A549 (cell line): ENCODE data around the gene BCAS4. TPM values are rescaled to one million over a fixed set of nuclear protein-coding genes. Genes with fewer than 3 reads are reported as not detected.
A peak's percentile ranks its signal among the peaks of the same experiment; 100 is the strongest.

Source experiments
- BCL3 ChIP-seq: fragments of >200 bp; sonication (Bioruptor Twin); formaldehyde crosslinking; IDR thresholded peaks from 3 replicates; pipeline ENCODE4 v1.6.1; 2016
- BHLHE40 ChIP-seq: IDR thresholded peaks from 2 replicates; pipeline ENCODE4 v1.6.1; 2012; ENCODE audit warnings: low read depth, low read length, inconsistent platforms
- CHD2 ChIP-seq: fragments of 150-350 bp; IDR thresholded peaks from 2 replicates; pipeline ENCODE4 v1.6.1; 2014; ENCODE audit warnings: low read length; ENCODE audit not compliant: partially characterized antibody
- E2F6 ChIP-seq: IDR thresholded peaks from 2 replicates; pipeline ENCODE4 v1.6.1; 2012; ENCODE audit warnings: low read depth, borderline replicate concordance
- EHF ChIP-seq: fragments of 250-450 bp; sonication (Bioruptor Pico); IDR thresholded peaks from 2 replicates; pipeline ENCODE4 v1.5.0; 2020; ENCODE audit warnings: mild to moderate bottlenecking
- EHMT2 ChIP-seq: fragments of 200-600 bp; sonication (generic); IDR thresholded peaks from 2 replicates; pipeline ENCODE4 v1.6.1; 2016; ENCODE audit warnings: antibody characterized with exemption, low read depth, mild to moderate bottlenecking, moderate library complexity
- ELK1 ChIP-seq: fragments of 150-350 bp; IDR thresholded peaks from 2 replicates; pipeline ENCODE4 v1.6.1; 2014; ENCODE audit warnings: low read depth, mild to moderate bottlenecking, low read length
- EP300 ChIP-seq, 2 experiments: fragments of >200 bp; sonication (Bioruptor Twin); formaldehyde crosslinking; IDR thresholded peaks; 2 replicates in 1 of 2; 3 replicates in 1 of 2; pipeline ENCODE4 v1.6.1; 2016 to 2017
- FOXS1 ChIP-seq: fragments of 250-450 bp; sonication (Bioruptor Pico); IDR thresholded peaks from 2 replicates; pipeline ENCODE4 v1.5.0; 2020; ENCODE audit warnings: mild to moderate bottlenecking, moderate library complexity
- GATA3 ChIP-seq: IDR thresholded peaks from 2 replicates; pipeline ENCODE4 v1.6.1; 2012; ENCODE audit warnings: borderline replicate concordance
- HDAC2 ChIP-seq: fragments of 200-600 bp; sonication (generic); IDR thresholded peaks from 2 replicates; pipeline ENCODE4 v1.6.1; 2016
- HES2 ChIP-seq: fragments of >200 bp; sonication (Bioruptor Twin); formaldehyde crosslinking; IDR thresholded peaks from 2 replicates; pipeline ENCODE4 v1.6.1; 2016
- HEYL ChIP-seq: fragments of 250-450 bp; sonication (Bioruptor Pico); IDR thresholded peaks from 2 replicates; pipeline ENCODE4 v1.8.0; 2021; ENCODE audit warnings: mild to moderate bottlenecking, moderate library complexity
- HOXA7 ChIP-seq: fragments of 250-450 bp; sonication (Bioruptor Pico); IDR thresholded peaks from 2 replicates; pipeline ENCODE4 v1.5.0; 2020; ENCODE audit warnings: mild to moderate bottlenecking, moderate library complexity
- HOXB13 ChIP-seq: fragments of 250-450 bp; sonication (Bioruptor Pico); IDR thresholded peaks from 2 replicates; pipeline ENCODE4 v1.5.0; 2020; ENCODE audit warnings: low read depth, mild to moderate bottlenecking, moderate library complexity
- JUNB ChIP-seq: fragments of >200 bp; sonication (Bioruptor Twin); formaldehyde crosslinking; IDR thresholded peaks from 2 replicates; pipeline ENCODE4 v1.6.1; 2016
- KDM1A ChIP-seq: fragments of 200-600 bp; sonication (generic); IDR thresholded peaks from 2 replicates; pipeline ENCODE4 v1.6.1; 2016; ENCODE audit warnings: low read depth, mild to moderate bottlenecking
- KDM5A ChIP-seq: fragments of 200-600 bp; sonication (generic); IDR thresholded peaks from 2 replicates; pipeline ENCODE4 v1.6.1; 2016; ENCODE audit warnings: antibody characterized with exemption, mild to moderate bottlenecking
- MAX ChIP-seq: IDR thresholded peaks from 2 replicates; pipeline ENCODE4 v1.6.1; 2012
- MAZ ChIP-seq: fragments of 150-350 bp; IDR thresholded peaks from 2 replicates; pipeline ENCODE4 v1.6.1; 2014; ENCODE audit warnings: antibody characterized with exemption, low read depth, low read length, borderline replicate concordance
- MYC ChIP-seq: IDR thresholded peaks from 2 replicates; pipeline ENCODE4 v1.6.1; 2012; ENCODE audit warnings: mild to moderate bottlenecking, inconsistent platforms, low read length, improper control_type of control experiment, borderline replicate concordance
- NPAS2 ChIP-seq: fragments of 250-450 bp; sonication (Bioruptor Pico); IDR thresholded peaks from 2 replicates; pipeline ENCODE4 v1.8.0; 2022; ENCODE audit warnings: mild to moderate bottlenecking, moderate library complexity, borderline replicate concordance
- NR3C1 ChIP-seq: fragments of >200 bp; sonication (Bioruptor Twin); formaldehyde crosslinking; IDR thresholded peaks from 3 replicates; pipeline ENCODE4 v1.6.1; 2017
- POLR2A ChIP-seq: IDR thresholded peaks from 2 replicates; pipeline ENCODE4 v1.6.1; 2012; ENCODE audit warnings: mild to moderate bottlenecking, low read length
- RFX5 ChIP-seq: fragments of 450-650 bp; IDR thresholded peaks from 2 replicates; pipeline ENCODE4 v1.7.1; 2014; ENCODE audit warnings: antibody characterized with exemption, mild to moderate bottlenecking, moderate library complexity
- SREBF2 ChIP-seq: fragments of 450-650 bp; IDR thresholded peaks from 2 replicates; pipeline ENCODE4 v1.6.1; 2014; ENCODE audit warnings: mild to moderate bottlenecking, moderate library complexity
- TFCP2L1 ChIP-seq: fragments of 250-450 bp; sonication (Bioruptor Pico); IDR thresholded peaks from 2 replicates; pipeline ENCODE4 v1.5.0; 2021; ENCODE audit warnings: mild to moderate bottlenecking
- ZC3H11A ChIP-seq: fragments of 450-650 bp; IDR thresholded peaks from 2 replicates; pipeline ENCODE4 v1.6.1; 2014; ENCODE audit warnings: antibody characterized with exemption, mild to moderate bottlenecking
- ZFP36 ChIP-seq: fragments of 450-650 bp; IDR thresholded peaks from 2 replicates; pipeline ENCODE4 v1.6.1; 2014; ENCODE audit warnings: borderline replicate concordance; ENCODE audit not compliant: partially characterized antibody
- polyA plus RNA-seq, 4 experiments: library from polyadenylated mRNA; depleted of rRNA in 3 of 4; stranded (reverse); fragments of >200 nt; fragmentation: RNase III in 1 of 4; extraction: RNeasy Plus Mini Kit Qiagen cat#74134 plus additional on column Dnase treatment in 1 of 4; gene quantifications; 2 replicates in 3 of 4; 3 replicates in 1 of 4; pipeline ENCODE4 v1.2.3, GENCODE V29; 2011 to 2017

The BCAS4 gene
- polyA plus RNA-seq, 2 of the 4 experiments (the other 2 are of a cell fraction): 16.9 to 48.4 TPM

GRCh38 chr20:50762435-50763220 is 32.2 kb upstream of the BCAS4 start (continued):
- peak; percentile 79 for TF ChIP-seq GATA3
- peak; percentile 75; the same call in 1 of the 2 replicates for TF ChIP-seq HOXA7 (CRISPR knock-in tag)
- TF ChIP-seq SREBF2: no peak
- no peak for TF ChIP-seq NR3C1
- TF ChIP-seq E2F6: 0 out of 2 replicates have a peak, but pooled peaks have one; percentile 53
- 0 out of 2 replicates have a peak, but pooled peaks have one; percentile 69 for TF ChIP-seq EHF (CRISPR knock-in tag)
- no peak for TF ChIP-seq HEYL (CRISPR knock-in tag)
- no peak for TF ChIP-seq HDAC2
- no peak for TF ChIP-seq ELK1
- no peak; the same call in 2 of the 3 replicates for TF ChIP-seq BCL3
- TF ChIP-seq RFX5: no peak
- TF ChIP-seq CHD2: no peak
- TF ChIP-seq ZFP36: no peak
- 0 out of 2 replicates have a peak, but pooled peaks have one; percentile 1 for TF ChIP-seq NPAS2 (CRISPR knock-in tag)
- TF ChIP-seq EHMT2: no peak
- TF ChIP-seq FOXS1: 0 out of 2 replicates have a peak, but pooled peaks have one; percentile 38
- TF ChIP-seq HOXB13 (CRISPR knock-in tag): peak; percentile 73; the same call in 1 of the 2 replicates
- TF ChIP-seq MYC: no peak
- no peak for TF ChIP-seq KDM1A
- TF ChIP-seq EP300 (IDR thresholded peaks at IDR 0.05): peak; percentile 40 to 85; a peak in 3 of 5 replicates
- no peak for TF ChIP-seq BHLHE40
- no peak for TF ChIP-seq MAZ
- TF ChIP-seq HES2: no peak
- TF ChIP-seq MAX: peak; percentile 93
- TF ChIP-seq POLR2A: no peak
- TF ChIP-seq TFCP2L1 (CRISPR knock-in tag): no peak
- no peak for TF ChIP-seq ZC3H11A
- TF ChIP-seq JUNB: peak; percentile 88
- no peak for TF ChIP-seq KDM5A
- TF ChIP-seq, all 56 proteins: peak for 20
